ENCODE data around the gene RIC1. TPM values are rescaled to one million over a fixed set of nuclear protein-coding genes. Genes with fewer than 3 reads are reported as not detected.

RIC1 gene
- total and polyA plus RNA-seq, 2 donors (not counting 1 experiment from before 2014, with no cell fraction given), result 38.9 to 43.1 TPM

- no peaks in the 10 kb centered on the region for H3K36me3 ChIP-seq (ENCODE audit: control insufficient read depth, insufficient read depth, low read length)
- TF ChIP-seq EZH2 (IDR thresholded peaks at IDR 0.05; ENCODE audit: low read length, missing control alignments) (no peak), CTCF (conservative IDR thresholded peaks at IDR 0.05 in 1 of 2, IDR thresholded peaks at IDR 0.05 in 1 of 2; ENCODE audit: low read depth in 1 of 2, low read length in 2 of 2) (no peak)
- peaks cover 2% of the 10 kb centered on the region for H3K4me1 ChIP-seq (ENCODE audit: control insufficient read depth, extremely low read depth, insufficient read depth, low read length)
- H3K9ac ChIP-seq (ENCODE audit: insufficient read depth, low read length), result no peak overlapping the region
- H4K20me1 ChIP-seq (ENCODE audit: control insufficient read depth, extremely low read depth, insufficient read depth, low read length), result no peaks in the 10 kb centered on the region
- no peak overlapping the region for H3K4me2 ChIP-seq (ENCODE audit: extremely low read depth, insufficient read depth, low read length)
- H2AFZ ChIP-seq (ENCODE audit: low read length), result no peak overlapping the region
- no peak overlapping the region for H3K4me3 ChIP-seq (replicated peaks in 1 of 4; ENCODE audit: control extremely low read depth in 1 of 4, insufficient read depth in 1 of 4, low read depth in 3 of 4, low read length in 4 of 4)
- no peaks in the 10 kb centered on the region for H3K9me3 ChIP-seq (ENCODE audit: control insufficient read depth, insufficient read depth, low read depth, low read length)
- peaks cover 3% of the 10 kb centered on the region for H3K79me2 ChIP-seq (ENCODE audit: control insufficient read depth, insufficient read depth, low read length)
- no peak for DNase-seq (ENCODE audit: low read depth in 2 of 2)
- H3K27me3 ChIP-seq (ENCODE audit: control insufficient read depth, insufficient read depth, low read length), result no peaks in the 10 kb centered on the region
- no peak overlapping the region for H3K27ac ChIP-seq (ENCODE audit: insufficient read depth, low read length)
These were observed 79.5 kb downstream of the RIC1 start for GRCh38 chr9:5708414-5708813.

- Histone ChIP-seq H3K9me3 (ENCODE audit: control insufficient read depth, insufficient read depth, low read depth, low read length) (no peaks in the 10 kb centered on the region), H3K27me3 (ENCODE audit: control insufficient read depth, insufficient read depth, low read length) (no peaks in the 10 kb centered on the region), H3K9ac (ENCODE audit: insufficient read depth, low read length) (no peak overlapping the region), H3K27ac (ENCODE audit: insufficient read depth, low read length) (no peak overlapping the region), H3K36me3 (ENCODE audit: control insufficient read depth, insufficient read depth, low read length) (no peaks in the 10 kb centered on the region), H3K79me2 (ENCODE audit: control insufficient read depth, insufficient read depth, low read length) (no peaks in the 10 kb centered on the region), H4K20me1 (ENCODE audit: control insufficient read depth, extremely low read depth, insufficient read depth, low read length) (no peaks in the 10 kb centered on the region), H3K4me3 (replicated peaks in 1 of 4; ENCODE audit: control extremely low read depth in 1 of 4, insufficient read depth in 1 of 4, low read depth in 3 of 4, low read length in 4 of 4) (no peak overlapping the region), H3K4me1 (ENCODE audit: control insufficient read depth, extremely low read depth, insufficient read depth, low read length) (peaks cover 2% of the 10 kb centered on the region), H2AFZ (ENCODE audit: low read length) (no peak overlapping the region), H3K4me2 (ENCODE audit: extremely low read depth, insufficient read depth, low read length) (no peak overlapping the region)
- DNase-seq (ENCODE audit: low read depth in 2 of 2), result no peak
- TF ChIP-seq EZH2 (IDR thresholded peaks at IDR 0.05; ENCODE audit: low read length, missing control alignments), result no peak
These were observed 83.9 kb downstream of the RIC1 start for GRCh38 chr9:5712651-5713390.

GRCh38 chr9:5714501-5715401 is 85.8 kb downstream of the RIC1 start:
- Histone ChIP-seq H3K79me2 (ENCODE audit: control insufficient read depth, insufficient read depth, low read length) (no peaks in the 10 kb centered on the region), H3K4me3 (replicated peaks in 1 of 4; ENCODE audit: control extremely low read depth in 1 of 4, insufficient read depth in 1 of 4, low read depth in 3 of 4, low read length in 4 of 4) (no peak overlapping the region), H3K9ac (ENCODE audit: insufficient read depth, low read length) (no peak overlapping the region), H3K36me3 (ENCODE audit: control insufficient read depth, insufficient read depth, low read length) (no peaks in the 10 kb centered on the region), H3K4me1 (ENCODE audit: control insufficient read depth, extremely low read depth, insufficient read depth, low read length) (peaks cover 6% of the 10 kb centered on the region), H3K9me3 (ENCODE audit: control insufficient read depth, insufficient read depth, low read depth, low read length) (no peaks in the 10 kb centered on the region), H3K27me3 (ENCODE audit: control insufficient read depth, insufficient read depth, low read length) (no peaks in the 10 kb centered on the region), H4K20me1 (ENCODE audit: control insufficient read depth, extremely low read depth, insufficient read depth, low read length) (no peaks in the 10 kb centered on the region), H3K27ac (ENCODE audit: insufficient read depth, low read length) (no peak overlapping the region), H2AFZ (ENCODE audit: low read length) (no peak overlapping the region), H3K4me2 (ENCODE audit: extremely low read depth, insufficient read depth, low read length) (no peak overlapping the region)
- DNase-seq (ENCODE audit: low read depth in 2 of 2), result peak; percentile 43 to 47
- TF ChIP-seq EZH2 (IDR thresholded peaks at IDR 0.05; ENCODE audit: low read length, missing control alignments) (no peak), CTCF (conservative IDR thresholded peaks at IDR 0.05 in 1 of 2, IDR thresholded peaks at IDR 0.05 in 1 of 2; ENCODE audit: low read depth in 1 of 2, low read length in 2 of 2) (peak; percentile 35 to 42)
